ENCODE data around the gene LPAR5. TPM values are rescaled to one million over a fixed set of nuclear protein-coding genes. Genes with fewer than 3 reads are reported as not detected.

Gene LPAR5
- total RNA-seq, 1 experiment from 2014 or later = 0.22 TPM

- Mint-ChIP-seq H3K27ac (no peak overlapping the region), H3K27me3 (ENCODE audit: low read depth) (peaks cover 34% of the 10 kb centered on the region)
- WGBS (ENCODE audit: extremely low coverage, insufficient read length, low lambda C conversion rate) = no CpG with 5 or more reads among the region's 9 CpGs
These were observed 2.5 kb upstream of the LPAR5 start for GRCh38 chr12:6638305-6638704.

More at GRCh38 chr12:6638305-6638704, 2.5 kb upstream of the LPAR5 start:
- H3T11ph ChIP-seq (ENCODE audit: low read length) = no peak overlapping the region
- Mint-ChIP-seq H3K9me3 (no peaks in the 10 kb centered on the region), H3K36me3 (ENCODE audit: insufficient read depth in 1 of 3, low read depth in 3 of 3) (no peaks in the 10 kb centered on the region), H3K4me1 (peaks cover 12 to 14% of the 10 kb centered on the region in 2 experiments), H3K4me3 (no peak overlapping the region)
- H2BK5ac ChIP-seq (ENCODE audit: insufficient read length, low read length) = no peak overlapping the region
- no peak overlapping the region for H3K4ac ChIP-seq (ENCODE audit: low read depth, low read length)
- no peak overlapping the region for H2BK120ac ChIP-seq (ENCODE audit: low read depth, low read length, poor library complexity, severe bottlenecking)
- no peak overlapping the region for H2BK12ac ChIP-seq (ENCODE audit: insufficient read length, low read depth, low read length)
- H3K79me1 ChIP-seq (ENCODE audit: insufficient read depth, low read depth, low read length, poor library complexity, severe bottlenecking) = no peaks in the 10 kb centered on the region
- H3K9me3 ChIP-seq (ENCODE audit: control insufficient read depth, low read depth, low read length) = no peaks in the 10 kb centered on the region
- no peak overlapping the region for H3K56ac ChIP-seq (ENCODE audit: insufficient read length, low read depth, low read length)
- H4K8ac ChIP-seq (replicated peaks; ENCODE audit: insufficient read length, low read depth, low read length) = no peak overlapping the region
- no peak overlapping the region for H2AFZ ChIP-seq (ENCODE audit: low read length)
- no peaks in the 10 kb centered on the region for H3K4me1 ChIP-seq (ENCODE audit: insufficient read depth, low read length)
- no peaks in the 10 kb centered on the region for H3K23me2 ChIP-seq (ENCODE audit: insufficient read length, low read depth, low read length, poor library complexity, severe bottlenecking)
- DNase-seq = no peak
- H3K27me3 ChIP-seq (ENCODE audit: insufficient read depth, low read length) = no peaks in the 10 kb centered on the region
- H3K4me2 ChIP-seq (ENCODE audit: insufficient read depth, insufficient read length, low read length) = no peak overlapping the region
- H2AK5ac ChIP-seq (ENCODE audit: insufficient read length, low read length) = no peak overlapping the region
- H3K18ac ChIP-seq (ENCODE audit: insufficient read length, low read depth, low read length) = no peak overlapping the region
- H3K23ac ChIP-seq (ENCODE audit: insufficient read length, low read depth, low read length) = no peak overlapping the region
- H4K91ac ChIP-seq (ENCODE audit: insufficient read length, low read depth, low read length) = no peak overlapping the region
- H3K9ac ChIP-seq (ENCODE audit: extremely low read depth, insufficient read length, low read length) = no peak overlapping the region
- H3K14ac ChIP-seq (ENCODE audit: insufficient read depth, low read length) = no peak overlapping the region
- no peak overlapping the region for H2BK20ac ChIP-seq (ENCODE audit: low read depth, low read length, poor library complexity, severe bottlenecking)
- no peaks in the 10 kb centered on the region for H4K20me1 ChIP-seq (ENCODE audit: control insufficient read depth, insufficient read depth, insufficient read length)
- no peaks in the 10 kb centered on the region for H3K79me2 ChIP-seq (ENCODE audit: insufficient read depth, low read length)
- no peak overlapping the region for H2BK15ac ChIP-seq (ENCODE audit: low read depth, low read length)
- no peak for TF ChIP-seq CTCF (conservative IDR thresholded peaks at IDR 0.05)
- no peak overlapping the region for H3K27ac ChIP-seq (ENCODE audit: insufficient read length, low read depth, low read length)
- no peak overlapping the region for H4K5ac ChIP-seq (ENCODE audit: insufficient read length, low read depth, low read length)

Measured in H9 (cell line).